Measurements from ENCODE around the gene ARL6IP6. TPM values are rescaled to one million over a fixed set of nuclear protein-coding genes. Genes with fewer than 3 reads are reported as not detected.

Gene ARL6IP6
- total and polyA plus RNA-seq, 2 of the 13 experiments (the other 11 are each of a cell fraction or from before 2014, with no cell fraction given): 45.0 to 65.9 TPM

DNA sequence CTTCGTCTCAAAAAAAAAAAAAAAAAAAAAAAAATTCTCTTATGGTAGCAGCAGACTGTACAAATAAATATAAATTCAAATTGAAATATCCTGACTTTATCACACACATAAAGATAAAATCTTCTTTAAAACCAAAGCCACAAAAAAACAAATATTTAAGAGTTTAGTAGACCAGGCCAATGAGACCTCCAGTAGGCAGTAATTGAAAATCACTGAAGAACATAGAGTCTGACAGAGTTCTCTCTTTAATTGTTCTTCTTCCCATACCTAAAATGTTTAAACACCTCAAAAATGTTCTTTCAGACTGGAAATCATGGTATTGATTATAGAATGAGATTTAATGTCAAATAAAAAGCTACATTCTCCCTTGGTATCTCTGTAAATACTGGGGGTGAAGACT, 21.9 kb upstream of the ARL6IP6 start:
- H4K20me1 ChIP-seq (ENCODE audit: insufficient read depth, low read length): peaks cover 20% of the 10 kb centered on the region
- peaks cover 5 to 44% of the 10 kb centered on the region in 2 experiments for H3K36me3 ChIP-seq (replicated peaks in 1 of 2; ENCODE audit: control insufficient read depth in 1 of 2, insufficient read depth in 2 of 2, low read length in 2 of 2)
- TF ChIP-seq, protein P1, sequence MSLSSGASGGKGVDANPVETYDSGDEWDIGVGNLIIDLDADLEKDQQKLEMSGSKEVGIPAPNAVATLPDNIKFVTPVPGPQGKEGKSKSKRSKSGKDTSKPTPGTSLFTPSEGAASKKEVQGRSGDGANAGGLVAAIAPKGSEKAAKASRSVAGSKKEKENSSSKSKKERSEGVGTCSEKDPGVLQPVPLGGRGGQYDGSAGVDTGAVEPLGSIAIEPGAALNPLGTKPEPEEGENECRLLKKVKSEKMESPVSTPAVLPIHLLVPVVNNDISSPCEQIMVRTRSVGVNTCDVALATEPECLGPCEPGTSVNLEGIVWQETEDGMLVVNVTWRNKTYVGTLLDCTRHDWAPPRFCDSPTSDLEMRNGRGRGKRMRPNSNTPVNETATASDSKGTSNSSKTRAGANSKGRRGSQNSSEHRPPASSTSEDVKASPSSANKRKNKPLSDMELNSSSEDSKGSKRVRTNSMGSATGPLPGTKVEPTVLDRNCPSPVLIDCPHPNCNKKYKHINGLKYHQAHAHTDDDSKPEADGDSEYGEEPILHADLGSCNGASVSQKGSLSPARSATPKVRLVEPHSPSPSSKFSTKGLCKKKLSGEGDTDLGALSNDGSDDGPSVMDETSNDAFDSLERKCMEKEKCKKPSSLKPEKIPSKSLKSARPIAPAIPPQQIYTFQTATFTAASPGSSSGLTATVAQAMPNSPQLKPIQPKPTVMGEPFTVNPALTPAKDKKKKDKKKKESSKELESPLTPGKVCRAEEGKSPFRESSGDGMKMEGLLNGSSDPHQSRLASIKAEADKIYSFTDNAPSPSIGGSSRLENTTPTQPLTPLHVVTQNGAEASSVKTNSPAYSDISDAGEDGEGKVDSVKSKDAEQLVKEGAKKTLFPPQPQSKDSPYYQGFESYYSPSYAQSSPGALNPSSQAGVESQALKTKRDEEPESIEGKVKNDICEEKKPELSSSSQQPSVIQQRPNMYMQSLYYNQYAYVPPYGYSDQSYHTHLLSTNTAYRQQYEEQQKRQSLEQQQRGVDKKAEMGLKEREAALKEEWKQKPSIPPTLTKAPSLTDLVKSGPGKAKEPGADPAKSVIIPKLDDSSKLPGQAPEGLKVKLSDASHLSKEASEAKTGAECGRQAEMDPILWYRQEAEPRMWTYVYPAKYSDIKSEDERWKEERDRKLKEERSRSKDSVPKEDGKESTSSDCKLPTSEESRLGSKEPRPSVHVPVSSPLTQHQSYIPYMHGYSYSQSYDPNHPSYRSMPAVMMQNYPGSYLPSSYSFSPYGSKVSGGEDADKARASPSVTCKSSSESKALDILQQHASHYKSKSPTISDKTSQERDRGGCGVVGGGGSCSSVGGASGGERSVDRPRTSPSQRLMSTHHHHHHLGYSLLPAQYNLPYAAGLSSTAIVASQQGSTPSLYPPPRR (CRISPR knock-in tag; IDR thresholded peaks at IDR 0.05; ENCODE audit: borderline replicate concordance): no peak
- TF ChIP-seq, protein P2, sequence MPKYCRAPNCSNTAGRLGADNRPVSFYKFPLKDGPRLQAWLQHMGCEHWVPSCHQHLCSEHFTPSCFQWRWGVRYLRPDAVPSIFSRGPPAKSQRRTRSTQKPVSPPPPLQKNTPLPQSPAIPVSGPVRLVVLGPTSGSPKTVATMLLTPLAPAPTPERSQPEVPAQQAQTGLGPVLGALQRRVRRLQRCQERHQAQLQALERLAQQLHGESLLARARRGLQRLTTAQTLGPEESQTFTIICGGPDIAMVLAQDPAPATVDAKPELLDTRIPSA (CRISPR knock-in tag; IDR thresholded peaks at IDR 0.05; ENCODE audit: borderline replicate concordance): no peak
- no peak for TF ChIP-seq RBFOX2 (IDR thresholded peaks at IDR 0.05; ENCODE audit: low read depth, low read length)
- TF ChIP-seq SRF (IDR thresholded peaks at IDR 0.05; ENCODE audit: low read depth, low read length): no peak
- no peak for DNase-seq (ENCODE audit: low spot score)
- no peak overlapping the region for H2AFZ ChIP-seq (ENCODE audit: low read length)
- no peaks in the 10 kb centered on the region for H3K27me3 ChIP-seq (ENCODE audit: control insufficient read depth in 1 of 2, insufficient read depth in 2 of 2, low read length in 2 of 2)
- 86% methylated on average over 1 of the region's 1 CpG for WGBS (ENCODE audit: low lambda C conversion rate)
- no peak overlapping the region for H3K4me2 ChIP-seq (ENCODE audit: low read depth, low read length)
- no peak for ATAC-seq
- no peaks in the 10 kb centered on the region for H3K9me3 ChIP-seq (ENCODE audit: low read length)
- POLR2A ChIA-PET: interaction anchor here (1.4 kb wide), 1 partner anchor 20 kb away, joined by 5 read pairs; the partner anchor contains the start of gene PRPF40A
- no TSS peak for BruUV-seq (replicated peaks)
- no peak overlapping the region for H3K27ac ChIP-seq (ENCODE audit: extremely low read length, insufficient read depth, low read length)
- FAIRE-seq: no peak
- CTCF ChIA-PET (ENCODE audit: low intra/inter-chr PET ratio, low total read pairs): no interaction called here
- in situ Hi-C loops (cut with HindIII; ENCODE audit: extremely low pct_ligation_motif_present, low pct_unique_long_range_greater_than_20kb): no loop called here
- intact Hi-C loops (cut with micrococcal nuclease; ENCODE audit: unreplicated experiment): no loop called here
- H3K4me3 ChIP-seq (replicated peaks in 1 of 3; ENCODE audit: insufficient read depth in 1 of 3, low read depth in 2 of 3, low read length in 3 of 3): no peak overlapping the region
- no peak overlapping the region for H3K9ac ChIP-seq (ENCODE audit: insufficient read depth, low read depth, low read length)
- H3K79me2 ChIP-seq (ENCODE audit: insufficient read depth, low read length): peaks cover 80% of the 10 kb centered on the region
- H3K4me1 ChIP-seq (ENCODE audit: insufficient read depth, low read length): no peaks in the 10 kb centered on the region
